ENCODE measurements around the gene ERG.

DNA sequence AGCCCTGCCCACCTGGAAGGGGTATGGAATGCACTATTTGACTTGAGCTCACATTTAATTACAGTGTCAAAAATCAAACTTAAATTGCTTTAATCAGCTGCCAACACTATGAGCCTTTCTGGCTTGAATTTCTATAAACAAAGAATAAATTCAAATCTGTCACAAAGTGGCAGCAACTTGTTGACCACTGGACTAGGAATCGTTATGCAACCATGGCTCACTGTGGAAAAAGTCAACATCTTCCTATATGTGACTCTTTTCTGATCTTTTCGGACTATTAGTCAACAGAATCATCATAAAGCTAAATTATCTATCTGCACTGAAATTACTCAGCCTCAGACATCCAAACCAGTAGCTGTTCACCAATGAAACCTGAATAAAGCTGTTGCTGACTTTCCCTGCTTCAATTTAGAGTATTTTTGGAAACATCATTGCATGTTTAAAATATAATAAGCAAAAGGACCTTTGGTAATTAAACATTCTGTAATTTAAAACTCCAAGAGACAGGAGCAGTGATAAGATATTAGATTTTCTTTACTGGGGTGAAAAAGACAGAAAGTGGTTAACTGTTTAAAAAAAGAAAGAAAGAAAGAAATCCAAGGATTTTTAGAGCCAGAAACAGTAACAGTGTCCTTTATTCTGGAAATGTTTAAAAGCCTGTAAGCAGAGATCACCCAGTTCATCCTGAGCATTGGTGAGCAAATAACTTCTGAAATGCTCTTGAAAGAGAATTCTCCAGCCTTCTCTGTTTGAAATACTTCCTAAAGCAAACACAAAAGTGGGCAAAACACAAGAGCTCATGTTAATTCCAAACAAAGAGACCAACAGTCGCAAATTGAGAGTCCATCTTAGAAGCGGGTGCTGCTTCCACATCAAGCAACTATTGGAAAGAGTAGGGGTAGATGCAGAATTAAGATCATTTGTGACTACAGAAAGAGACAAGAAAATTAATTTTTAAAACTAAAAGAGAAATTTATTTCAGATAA, 26.2 kb upstream of the ERG start:
- no peak for TF ChIP-seq POLR2AphosphoS5 (IDR thresholded peaks at IDR 0.05; ENCODE audit: low read depth, low read length)
- TF ChIP-seq TAF1 (IDR thresholded peaks at IDR 0.05; ENCODE audit: borderline replicate concordance, insufficient read depth, low read length): no peak
